ENCODE results near the gene STX18. TPM values are rescaled to one million over a fixed set of nuclear protein-coding genes. Genes with fewer than 3 reads are reported as not detected.

Gene STX18
- total and polyA plus RNA-seq, 2 of the 13 experiments (the other 11 are each of a cell fraction or from before 2014, with no cell fraction given): 23.9 to 37.1 TPM

GRCh38 chr4:4583606-4584005, 41.8 kb upstream of the STX18 start:
- 94% methylated on average over 4 of the region's 4 CpGs for WGBS (ENCODE audit: low lambda C conversion rate)
- no peaks in the 10 kb centered on the region; a peak in 1 of 5 replicates for H3K36me3 ChIP-seq (replicated peaks in 1 of 2; ENCODE audit: control insufficient read depth in 1 of 2, insufficient read depth in 2 of 2, low read length in 2 of 2)
- H2AFZ ChIP-seq (ENCODE audit: low read length): no peak overlapping the region
- no peaks in the 10 kb centered on the region for H3K27me3 ChIP-seq (ENCODE audit: control insufficient read depth in 1 of 2, insufficient read depth in 2 of 2, low read length in 2 of 2)
- H3K9me3 ChIP-seq (ENCODE audit: low read length): no peaks in the 10 kb centered on the region
- ATAC-seq (no peak), FAIRE-seq (no peak), DNase-seq (ENCODE audit: low spot score) (no peak)
- no peak for TF ChIP-seq GLI4 (CRISPR knock-in tag; IDR thresholded peaks at IDR 0.05; ENCODE audit: borderline replicate concordance)
- TF ChIP-seq ZBTB40 (IDR thresholded peaks at IDR 0.05): no peak
- no peak for TF ChIP-seq ZBTB40 (CRISPR knock-in tag; IDR thresholded peaks at IDR 0.05)
- no peak for TF ChIP-seq PBX3 (CRISPR knock-in tag; IDR thresholded peaks at IDR 0.05; ENCODE audit: borderline replicate concordance)
- H3K9ac ChIP-seq (ENCODE audit: insufficient read depth, low read depth, low read length): no peak overlapping the region
- H3K79me2 ChIP-seq (ENCODE audit: insufficient read depth, low read length): no peaks in the 10 kb centered on the region
- H3K4me3 ChIP-seq (replicated peaks in 1 of 3; ENCODE audit: insufficient read depth in 1 of 3, low read depth in 2 of 3, low read length in 3 of 3): no peak overlapping the region
- intact Hi-C loops (cut with micrococcal nuclease; ENCODE audit: unreplicated experiment) (no loop called here), in situ Hi-C loops (cut with HindIII; ENCODE audit: extremely low pct_ligation_motif_present, low pct_unique_long_range_greater_than_20kb) (no loop called here)
- no TSS peak for BruUV-seq (replicated peaks)
- ChIA-PET POLR2A (no interaction called here), CTCF (ENCODE audit: low intra/inter-chr PET ratio, low total read pairs) (no interaction called here)
- H3K4me1 ChIP-seq (ENCODE audit: insufficient read depth, low read length): peaks cover 19% of the 10 kb centered on the region
- no peak overlapping the region for H3K4me2 ChIP-seq (ENCODE audit: low read depth, low read length)
- no peak overlapping the region for H3K27ac ChIP-seq (ENCODE audit: extremely low read length, insufficient read depth, low read length)
- no peaks in the 10 kb centered on the region for H4K20me1 ChIP-seq (ENCODE audit: insufficient read depth, low read length)

All from HepG2 (cell line).